ENCODE measurements around the gene OR6B2. TPM values are rescaled to one million over a fixed set of nuclear protein-coding genes. Genes with fewer than 3 reads are reported as not detected.
"Not testable (repeated sequence)": the region's sequence is repeated elsewhere in the genome, so short reads cannot be mapped to it uniquely, and the experiment has no call there.

Gene OR6B2
- not detected in 2 replicates for total RNA-seq (2014; rRNA removed; shearing (Covaris generic))

- DNase-seq (ENCODE audit: low spot score): no peak
Observed at GRCh38 chr2:240030379-240031094, at the start of gene OR6B2. TSS of gene OR6B2 (minus strand) at chr2:240030429. CDS start at chr2:240030429, 0 bp downstream.

- DNase-seq (ENCODE audit: low spot score): no peak
Observed at GRCh38 chr2:240078631-240079030, 48.4 kb upstream of the OR6B2 start.

GRCh38 chr2:240077442-240077841 lies 47.2 kb upstream of the OR6B2 start:
- no peak for DNase-seq (ENCODE audit: low spot score)

GRCh38 chr2:240074545-240074944 lies 44.3 kb upstream of the OR6B2 start:
- DNase-seq (ENCODE audit: low spot score): no peak

- DNase-seq (ENCODE audit: low spot score): no peak
Observed at GRCh38 chr2:240070907-240071306, 40.7 kb upstream of the OR6B2 start.

- peak; percentile 45 for DNase-seq (ENCODE audit: low spot score)
Observed at GRCh38 chr2:240069829-240070228, 39.6 kb upstream of the OR6B2 start.

- DNase-seq (ENCODE audit: low spot score): no peak
Observed at GRCh38 chr2:240068193-240068592, 38.0 kb upstream of the OR6B2 start.

- DNase-seq (ENCODE audit: low spot score): no peak
Observed at GRCh38 chr2:240066489-240066888, 36.3 kb upstream of the OR6B2 start.

GRCh38 chr2:240064898-240065297 lies 34.7 kb upstream of the OR6B2 start:
- no peak for DNase-seq (ENCODE audit: low spot score)

GRCh38 chr2:240060977-240061591 lies 30.9 kb upstream of the OR6B2 start:
- DNase-seq (ENCODE audit: low spot score): peak; percentile 32

GRCh38 chr2:240056678-240057077 lies 26.4 kb upstream of the OR6B2 start:
- no peak for DNase-seq (ENCODE audit: low spot score)

GRCh38 chr2:240055177-240055917 lies 25.1 kb upstream of the OR6B2 start:
- no peak for DNase-seq (ENCODE audit: low spot score)

- DNase-seq (ENCODE audit: low spot score): no peak
Observed at GRCh38 chr2:240053173-240054155, 23.2 kb upstream of the OR6B2 start, which contains the start of gene OR6B3. TSS of gene OR6B3 (minus strand) at chr2:240053521.

- no peak for DNase-seq (ENCODE audit: low spot score)
Observed at GRCh38 chr2:240052524-240052923, 22.3 kb upstream of the OR6B2 start.

- no peak for DNase-seq (ENCODE audit: low spot score)
Observed at GRCh38 chr2:240051697-240052096, 21.5 kb upstream of the OR6B2 start.

GRCh38 chr2:240050278-240050677 lies 20.0 kb upstream of the OR6B2 start:
- no peak for DNase-seq (ENCODE audit: low spot score)

GRCh38 chr2:240048237-240048636 lies 18.0 kb upstream of the OR6B2 start:
- DNase-seq (ENCODE audit: low spot score): no peak

GRCh38 chr2:240045098-240045497 lies 14.9 kb upstream of the OR6B2 start:
- DNase-seq (ENCODE audit: low spot score): no peak

GRCh38 chr2:240044096-240044495 lies 13.9 kb upstream of the OR6B2 start:
- not testable (repeated sequence) for DNase-seq (ENCODE audit: low spot score)

GRCh38 chr2:240043279-240043989 lies 13.2 kb upstream of the OR6B2 start:
- DNase-seq (ENCODE audit: low spot score): no peak

GRCh38 chr2:240042740-240043139 lies 12.5 kb upstream of the OR6B2 start:
- no peak for DNase-seq (ENCODE audit: low spot score)

Data from H4 (cell line).